ENCODE results near the gene BABAM2. TPM values are rescaled to one million over a fixed set of nuclear protein-coding genes. Genes with fewer than 3 reads are reported as not detected.
"Not testable (repeated sequence)": the region's sequence is repeated elsewhere in the genome, so short reads cannot be mapped to it uniquely, and the experiment has no call there.

Gene BABAM2
- polyA plus RNA-seq, 1 experiment: 32.6 TPM

GRCh38 chr2:28257182-28257581, 366.7 kb downstream of the BABAM2 start:
- H3K36me3 ChIP-seq (ENCODE audit: control insufficient read depth, insufficient read depth, low read length): no peaks in the 10 kb centered on the region
- CTCF ChIA-PET: interaction anchor here (2.4 kb wide), 1 partner anchor 12 kb away, joined by 9 read pairs; no protein-coding TSS in a partner anchor
- H3K27me3 ChIP-seq (ENCODE audit: control insufficient read depth, insufficient read depth, low read length): no peaks in the 10 kb centered on the region
- POLR2A ChIA-PET: no interaction called here
- H3K4me3 ChIP-seq (ENCODE audit: low read depth, low read length): no peak overlapping the region
- TF ChIP-seq CTCF (IDR thresholded peaks at IDR 0.05; ENCODE audit: insufficient read depth, low read depth, low read length): no peak
- no peak for DNase-seq (ENCODE audit: low read depth)

GRCh38 chr2:28259226-28259625, 368.7 kb downstream of the BABAM2 start:
- DNase-seq (ENCODE audit: low read depth); H3K36me3 ChIP-seq (ENCODE audit: control insufficient read depth, insufficient read depth, low read length); H3K4me3 ChIP-seq (ENCODE audit: low read depth, low read length); POLR2A ChIA-PET; CTCF ChIA-PET; H3K27me3 ChIP-seq (ENCODE audit: control insufficient read depth, insufficient read depth, low read length): not testable (repeated sequence)

- ChIA-PET POLR2A (no interaction called here), CTCF (interaction anchor here (0.7 to 1.1 kb wide), 2 partner anchors 12 to 560 kb away, joined by 3 to 4 read pairs; no protein-coding TSS in a partner anchor)
- TF ChIP-seq CTCF (IDR thresholded peaks at IDR 0.05; ENCODE audit: insufficient read depth, low read depth, low read length): no peak
- H3K4me3 ChIP-seq (ENCODE audit: low read depth, low read length): no peak overlapping the region
- DNase-seq (ENCODE audit: low read depth): no peak
- H3K36me3 ChIP-seq (ENCODE audit: control insufficient read depth, insufficient read depth, low read length): no peaks in the 10 kb centered on the region
- H3K27me3 ChIP-seq (ENCODE audit: control insufficient read depth, insufficient read depth, low read length): no peaks in the 10 kb centered on the region
These were observed 373.2 kb downstream of the BABAM2 start for GRCh38 chr2:28263690-28264089.

- no peak for TF ChIP-seq CTCF (IDR thresholded peaks at IDR 0.05; ENCODE audit: insufficient read depth, low read depth, low read length)
- Histone ChIP-seq H3K27me3 (ENCODE audit: control insufficient read depth, insufficient read depth, low read length) (no peaks in the 10 kb centered on the region), H3K36me3 (ENCODE audit: control insufficient read depth, insufficient read depth, low read length) (no peaks in the 10 kb centered on the region), H3K4me3 (ENCODE audit: low read depth, low read length) (no peak overlapping the region)
- CTCF ChIA-PET: no interaction called here
- POLR2A ChIA-PET: interaction anchor here (0.6 kb wide), 1 partner anchor 304 kb away, joined by 10 read pairs; no protein-coding TSS in a partner anchor
- DNase-seq (ENCODE audit: low read depth): no peak
These were observed 376.8 kb downstream of the BABAM2 start for GRCh38 chr2:28267282-28267681.

GRCh38 chr2:28268386-28268785, 377.9 kb downstream of the BABAM2 start:
- CTCF ChIA-PET: interaction anchor here (2.3 kb wide), 1 partner anchor 11 kb away, joined by 9 read pairs; no protein-coding TSS in a partner anchor
- no peak overlapping the region for H3K4me3 ChIP-seq (ENCODE audit: low read depth, low read length)
- no peaks in the 10 kb centered on the region for H3K27me3 ChIP-seq (ENCODE audit: control insufficient read depth, insufficient read depth, low read length)
- no peaks in the 10 kb centered on the region for H3K36me3 ChIP-seq (ENCODE audit: control insufficient read depth, insufficient read depth, low read length)
- POLR2A ChIA-PET: no interaction called here
- no peak for DNase-seq (ENCODE audit: low read depth)
- no peak for TF ChIP-seq CTCF (IDR thresholded peaks at IDR 0.05; ENCODE audit: insufficient read depth, low read depth, low read length)

All from BJ (cell line).